Fibroblast of pulmonary artery (primary cell): Measurements from ENCODE around the gene CPT1A.

Source experiments
- DNase-seq: peaks from one replicate; pipeline ENCODE4 v3.0.0-alpha.2; 2010; ENCODE audit warnings: low read depth
- H3K4me3 ChIP-seq: replicated peaks from 2 replicates; pipeline ENCODE4 v1.5.1; 2011; ENCODE audit warnings: low read depth, mild to moderate bottlenecking, control low read depth, low read length, moderate library complexity
- CTCF ChIP-seq: IDR thresholded peaks from 2 replicates; pipeline ENCODE4 v1.5.1; 2011; ENCODE audit warnings: mild to moderate bottlenecking, control low read depth, low read length, inconsistent platforms; ENCODE audit errors: missing control alignments

The CPT1A gene

DNA sequence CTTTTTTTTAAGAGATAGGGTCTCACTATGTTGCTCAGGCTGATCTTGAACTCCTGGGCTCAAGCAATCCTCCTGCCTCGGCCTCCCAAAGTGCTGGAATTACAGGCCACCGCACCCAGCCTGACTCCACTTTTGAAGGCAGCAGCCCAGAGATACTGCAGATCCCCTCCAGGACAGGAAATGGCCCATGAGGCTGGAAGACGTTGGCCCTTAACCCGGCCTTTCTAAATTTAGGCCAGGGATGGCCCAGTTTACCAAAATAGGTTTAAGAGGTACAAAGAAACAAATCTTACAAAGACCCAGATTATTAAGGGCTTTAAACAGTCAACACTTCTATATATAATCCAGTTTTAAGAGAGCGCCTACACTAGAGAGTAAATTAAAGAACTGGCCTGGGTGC, 32.2 kb downstream of the CPT1A start:
- no peak overlapping the region for H3K4me3 ChIP-seq
- no peak for DNase-seq
- no peak for TF ChIP-seq CTCF

GRCh38 chr11:68808787-68809186, 32.9 kb downstream of the CPT1A start:
- no peak overlapping the region for H3K4me3 ChIP-seq
- no peak for DNase-seq
- TF ChIP-seq CTCF: no peak

DNA sequence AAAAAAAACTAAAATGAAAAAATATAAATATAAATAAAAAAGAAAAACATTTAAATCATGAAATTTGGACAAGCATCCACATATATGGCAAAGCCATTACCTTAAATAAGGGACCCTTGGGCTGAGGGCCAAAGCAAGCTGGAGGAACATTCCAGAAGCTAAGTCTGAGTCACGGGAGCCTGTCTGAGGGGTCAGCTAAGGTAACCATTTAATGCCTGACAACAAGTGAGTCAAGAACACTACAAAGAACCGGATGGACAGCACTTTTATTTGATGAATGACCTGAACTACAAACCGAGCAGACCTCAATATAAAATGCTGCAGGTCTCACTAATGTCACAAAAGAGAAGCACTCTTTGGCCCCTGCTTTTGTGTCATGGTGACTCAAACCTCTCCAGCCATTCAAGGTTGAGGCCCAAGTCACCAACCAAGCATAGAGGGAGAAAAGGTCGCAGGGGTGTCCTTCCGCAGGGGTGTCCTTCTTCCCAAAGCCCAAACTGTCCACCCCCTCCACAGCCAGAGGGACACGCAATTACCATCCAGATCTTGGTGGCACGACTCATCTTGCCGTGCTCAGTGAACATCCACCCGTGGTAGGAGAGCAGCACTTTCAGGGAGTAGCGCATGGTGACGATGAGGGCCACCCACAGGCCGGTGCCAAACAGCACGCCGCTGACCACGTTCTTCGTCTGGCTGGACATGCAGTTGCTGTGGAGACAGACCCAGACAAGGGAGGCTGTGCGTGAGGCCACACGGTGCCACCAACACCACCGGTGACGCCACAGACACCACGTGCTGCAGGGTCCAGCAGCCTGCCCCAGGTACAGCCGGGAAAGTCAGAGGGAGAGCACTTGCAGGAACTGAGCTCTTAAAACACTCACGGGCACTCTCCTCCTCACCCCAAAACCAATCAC, 34.5 kb downstream of the CPT1A start:
- peak; percentile 76 for DNase-seq
- H3K4me3 ChIP-seq: no peak overlapping the region
- TF ChIP-seq CTCF: no peak

DNA sequence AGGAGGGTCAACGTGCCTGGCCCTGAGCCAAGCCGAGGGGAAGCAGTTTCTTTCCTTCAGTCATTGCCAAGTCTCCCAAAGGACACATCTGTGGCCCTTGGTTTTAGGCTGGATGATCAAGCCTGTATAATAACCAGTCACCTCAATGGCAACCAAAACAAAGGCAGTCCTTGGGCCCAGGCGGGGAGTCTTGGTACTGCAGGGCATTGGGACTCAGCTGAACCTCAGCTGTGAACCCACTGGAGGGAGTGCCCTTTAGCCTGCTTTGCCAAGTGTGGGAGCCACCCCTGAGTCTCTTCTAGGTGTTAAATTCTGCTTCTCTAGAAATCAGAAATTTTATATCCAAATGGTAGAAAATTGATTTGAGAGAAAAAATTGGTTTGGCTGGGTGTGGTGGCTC, 36.9 kb downstream of the CPT1A start:
- no peak for DNase-seq
- H3K4me3 ChIP-seq: no peak overlapping the region
- TF ChIP-seq CTCF: no peak

DNA sequence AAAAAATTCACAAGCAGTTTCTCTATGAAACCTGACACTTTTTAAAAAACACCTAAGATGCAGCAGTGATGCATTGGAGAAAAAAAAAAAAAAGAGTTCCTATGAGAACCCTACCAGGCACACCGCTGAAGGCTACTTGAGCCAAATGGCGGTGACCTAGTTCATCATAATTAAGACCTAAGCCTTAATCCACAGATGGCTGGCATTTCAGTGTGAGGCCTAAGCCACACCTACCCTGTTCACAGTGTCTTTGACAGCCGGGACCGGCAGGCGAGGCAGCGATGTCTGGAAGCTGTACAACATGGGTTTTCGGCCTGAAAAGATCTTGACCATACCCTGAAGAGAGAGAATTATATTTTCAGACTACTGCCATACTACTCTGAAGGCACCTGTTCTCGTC, 38.0 kb downstream of the CPT1A start:
- no peak for TF ChIP-seq CTCF
- no peak overlapping the region for H3K4me3 ChIP-seq
- DNase-seq: no peak

DNA sequence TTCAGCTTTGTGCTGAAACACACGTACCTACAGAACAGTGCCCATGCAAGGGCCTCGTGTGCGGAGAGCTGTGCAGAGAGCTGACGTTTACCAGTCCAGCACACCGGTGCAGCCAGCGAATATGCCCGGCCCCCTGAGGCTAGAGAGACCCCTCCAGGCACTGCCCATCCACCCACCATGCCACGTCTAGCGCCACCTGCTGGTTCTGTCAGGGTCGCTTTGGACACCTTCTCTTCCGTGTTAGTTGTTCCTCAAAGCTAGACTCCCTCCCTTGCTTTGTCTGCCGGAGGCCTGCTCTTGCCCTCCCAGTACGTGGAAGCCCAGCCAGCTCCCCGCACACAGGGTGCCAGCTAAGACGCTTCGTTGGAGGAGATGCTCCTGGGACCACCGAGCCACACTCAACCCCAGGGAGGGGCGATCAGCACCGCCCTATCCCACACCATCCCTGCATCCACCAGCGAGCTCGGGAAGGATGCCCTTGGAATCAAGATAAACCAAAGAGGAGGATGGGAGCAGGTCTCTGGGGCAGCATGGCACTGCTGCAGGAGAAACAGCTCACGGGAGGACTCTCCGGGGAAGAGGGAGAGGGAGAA, 43.4 kb downstream of the CPT1A start:
- peak; percentile 27 for DNase-seq
- H3K4me3 ChIP-seq: no peak overlapping the region
- TF ChIP-seq CTCF: peak; percentile 67
